Activated gamma-delta T cell treated with Interleukin-2 at 50 U/mL for 16 hours (primary cell): ENCODE results near the gene TEKT5.

Source experiments
- DNase-seq: peaks from one replicate; pipeline ENCODE4 v3.0.0-alpha.2; 2020

TEKT5 gene

DNA sequence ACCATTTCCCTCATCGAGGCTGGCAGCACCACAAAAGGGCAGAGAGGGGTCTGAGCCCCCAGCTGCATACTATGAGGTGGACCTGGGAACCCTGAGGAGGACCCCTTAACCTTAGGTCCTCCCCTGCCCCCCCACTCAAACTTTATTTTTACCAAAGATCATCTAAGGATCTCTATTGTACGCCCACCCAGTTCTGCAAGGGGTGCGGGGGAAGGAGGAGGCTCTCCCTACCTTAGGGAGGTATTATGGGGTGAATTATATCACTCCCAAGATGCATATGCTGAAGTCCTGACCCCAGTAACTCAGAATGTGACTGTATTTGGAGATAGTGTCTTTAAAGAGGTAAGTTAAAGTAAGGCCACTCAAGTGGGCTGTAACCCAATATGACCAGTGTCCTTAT, 87.6 kb downstream of the TEKT5 start:
- no peak for DNase-seq

DNA sequence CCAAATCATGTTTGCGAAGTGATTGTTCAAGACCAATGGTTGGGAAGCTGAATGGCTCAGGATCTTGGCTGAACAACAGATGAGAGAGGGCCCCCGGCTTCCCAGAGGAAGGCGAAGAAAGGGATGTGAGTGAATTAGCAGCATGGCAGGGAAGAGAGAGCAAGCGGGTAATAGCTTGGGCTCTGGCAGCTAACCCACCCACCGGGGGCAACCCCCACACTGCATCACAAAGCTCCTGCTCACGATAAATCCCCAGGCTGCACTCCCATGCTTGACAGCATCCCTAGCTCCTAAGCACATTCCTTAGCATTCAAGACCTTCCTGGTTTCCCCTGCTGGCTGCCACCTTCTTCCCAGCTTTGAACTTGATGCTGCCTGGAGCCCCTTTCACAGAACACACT, 88.1 kb downstream of the TEKT5 start:
- DNase-seq: no peak

DNA sequence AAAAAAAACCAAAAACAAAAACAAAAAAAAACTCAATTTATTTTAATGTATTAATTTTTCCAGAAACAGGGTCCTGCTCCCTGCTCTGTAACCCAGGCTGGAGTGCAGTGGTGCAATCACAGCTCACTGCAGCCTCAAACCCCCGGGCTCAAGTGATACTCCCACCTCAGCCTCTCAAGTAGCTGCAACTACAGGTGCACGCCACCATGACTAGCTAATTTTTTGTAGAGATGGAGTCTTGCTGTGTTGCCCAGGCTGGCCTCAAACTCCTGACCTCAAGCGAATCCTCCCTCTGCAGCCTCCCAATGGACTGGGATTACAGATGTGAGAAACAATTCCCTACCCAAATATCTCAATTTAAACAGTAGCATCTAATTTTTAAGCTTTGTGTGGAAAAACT, 89.1 kb downstream of the TEKT5 start:
- no peak for DNase-seq

DNA sequence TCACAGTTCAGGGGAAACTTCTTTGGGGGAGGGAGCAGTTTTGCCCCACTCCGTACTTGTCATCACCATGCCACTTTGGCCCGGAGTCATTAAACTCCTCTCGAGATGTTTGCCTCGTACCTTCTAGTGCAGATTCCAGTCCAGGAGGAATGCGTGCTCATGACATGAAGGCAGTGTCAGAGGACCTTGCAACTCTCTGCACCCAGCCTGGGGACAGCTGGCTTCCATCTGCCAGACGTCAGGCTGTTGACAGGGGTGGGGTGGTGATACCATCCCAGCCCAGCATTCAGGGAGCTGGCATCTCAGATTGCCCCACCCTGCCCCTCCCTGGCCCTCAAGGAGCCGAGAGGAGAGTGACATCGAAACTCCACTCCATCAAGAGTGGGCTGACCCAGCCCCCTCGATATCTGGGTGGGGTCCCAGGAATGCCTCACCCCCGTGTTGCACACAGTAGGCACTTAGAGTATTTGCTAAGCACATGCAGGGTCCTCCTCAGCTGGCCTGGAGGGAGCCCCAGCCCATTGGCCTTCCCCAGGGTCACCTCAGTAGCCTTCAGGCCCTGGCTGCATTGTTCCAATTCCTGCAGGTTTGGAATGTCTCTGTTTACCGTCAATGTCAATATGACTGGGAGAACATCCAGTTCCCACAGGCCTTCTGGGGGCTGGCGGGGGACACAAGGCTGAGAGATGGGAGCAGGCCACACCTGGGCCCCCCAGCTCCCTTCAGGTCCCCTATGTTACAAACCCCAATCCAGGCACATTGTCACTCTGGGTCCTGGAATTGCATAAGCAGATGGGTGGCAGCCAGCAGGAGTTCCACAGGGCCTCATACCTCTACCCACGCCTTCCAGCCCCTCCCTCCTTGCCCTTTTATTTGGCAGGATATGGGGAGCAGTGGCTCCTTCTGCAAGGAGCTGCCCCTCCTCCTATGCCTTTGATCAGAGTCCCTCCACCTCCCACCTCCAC, 93.0 kb downstream of the TEKT5 start:
- DNase-seq: no peak

DNA sequence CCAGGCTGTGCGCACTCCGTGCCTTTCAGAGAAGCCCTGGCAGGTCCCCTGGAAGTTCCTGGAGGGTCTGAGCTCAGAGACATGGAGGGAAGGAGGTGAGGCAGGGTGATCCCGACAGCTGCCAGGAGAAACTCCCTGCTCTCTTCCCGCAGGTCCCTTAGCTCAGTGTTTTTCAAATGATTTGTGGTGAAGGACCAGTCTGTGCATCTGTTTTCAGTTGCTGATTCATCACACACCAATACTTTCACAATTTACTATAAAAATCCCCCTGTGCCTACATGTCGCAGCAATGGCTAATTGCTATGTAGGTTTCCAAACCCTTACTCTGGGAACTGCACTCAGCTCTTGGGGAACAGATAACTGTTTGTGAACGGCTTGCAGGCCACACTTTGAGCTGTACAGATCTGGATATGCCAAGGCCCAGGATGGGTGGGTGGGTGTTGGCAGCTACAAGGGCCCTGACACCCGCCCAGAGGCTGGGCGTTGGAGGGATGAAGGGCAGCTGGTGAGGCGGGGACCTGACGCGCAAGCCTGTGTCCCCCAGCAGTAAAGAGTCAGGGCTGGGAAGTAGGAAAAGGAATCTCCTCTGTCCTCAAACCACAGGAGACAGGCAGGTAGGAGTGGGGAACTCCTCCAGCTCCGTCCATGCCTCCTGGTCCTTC, 93.8 kb downstream of the TEKT5 start:
- no peak for DNase-seq

DNA sequence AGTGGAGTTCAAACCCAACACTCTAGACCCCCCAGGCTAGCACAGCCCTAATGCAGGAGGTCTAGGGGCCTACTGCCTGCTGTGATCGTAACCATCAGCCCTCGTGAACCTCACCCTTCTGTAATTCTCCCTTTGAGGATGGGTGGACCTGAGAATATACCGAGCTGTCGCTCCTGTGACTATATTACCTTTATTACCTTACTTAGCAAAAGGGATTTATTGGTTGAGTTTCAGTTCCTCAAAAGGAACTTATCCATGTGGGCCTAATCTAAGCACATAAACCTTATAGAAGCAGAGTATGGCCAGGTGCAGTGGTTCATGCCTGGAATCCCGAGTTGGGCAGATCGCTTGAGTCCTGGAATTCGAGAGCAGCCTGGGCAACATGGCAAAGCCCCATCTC, 95.1 kb downstream of the TEKT5 start:
- DNase-seq: no peak

DNA sequence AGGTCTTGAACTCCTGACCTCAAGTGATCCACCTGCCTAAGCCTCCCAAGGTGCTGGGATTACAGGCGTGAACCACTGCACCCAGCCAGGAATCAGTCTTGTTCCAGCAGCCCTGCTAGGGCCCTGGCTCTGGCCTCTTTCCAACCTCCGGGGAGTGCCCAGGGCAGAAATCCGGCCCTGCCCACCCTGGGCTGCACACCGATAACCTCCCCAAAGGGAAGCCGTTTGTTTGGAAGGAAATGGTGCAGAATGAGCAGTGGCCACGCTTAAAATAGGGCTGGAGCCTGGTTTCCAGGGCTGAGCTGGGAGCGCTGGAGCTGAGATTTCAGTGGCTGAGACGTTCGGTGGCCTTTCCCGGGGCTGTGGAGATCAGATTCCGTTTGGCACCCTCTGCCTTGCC, 96.6 kb downstream of the TEKT5 start:
- no peak for DNase-seq

DNA sequence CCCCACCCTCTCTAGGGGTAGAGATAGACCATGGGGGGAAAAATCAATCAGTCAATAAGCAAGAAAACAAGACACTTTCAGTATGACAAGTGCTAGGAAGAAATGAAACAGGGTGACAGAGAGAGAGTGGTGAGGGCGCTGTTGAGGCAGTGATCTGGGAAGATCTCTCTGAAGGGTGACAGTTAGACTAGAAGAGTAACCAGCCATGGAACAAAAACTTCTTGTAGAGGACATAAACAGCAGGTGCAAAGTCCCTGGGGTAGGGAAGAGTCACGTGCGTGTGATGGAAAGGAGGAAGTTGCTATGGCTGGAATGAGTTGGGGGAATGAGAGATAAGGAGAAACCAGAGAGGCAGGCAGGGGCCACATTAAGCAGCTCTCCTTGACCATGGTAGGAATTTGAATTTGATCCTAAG, 97.5 kb downstream of the TEKT5 start:
- no peak for DNase-seq

DNA sequence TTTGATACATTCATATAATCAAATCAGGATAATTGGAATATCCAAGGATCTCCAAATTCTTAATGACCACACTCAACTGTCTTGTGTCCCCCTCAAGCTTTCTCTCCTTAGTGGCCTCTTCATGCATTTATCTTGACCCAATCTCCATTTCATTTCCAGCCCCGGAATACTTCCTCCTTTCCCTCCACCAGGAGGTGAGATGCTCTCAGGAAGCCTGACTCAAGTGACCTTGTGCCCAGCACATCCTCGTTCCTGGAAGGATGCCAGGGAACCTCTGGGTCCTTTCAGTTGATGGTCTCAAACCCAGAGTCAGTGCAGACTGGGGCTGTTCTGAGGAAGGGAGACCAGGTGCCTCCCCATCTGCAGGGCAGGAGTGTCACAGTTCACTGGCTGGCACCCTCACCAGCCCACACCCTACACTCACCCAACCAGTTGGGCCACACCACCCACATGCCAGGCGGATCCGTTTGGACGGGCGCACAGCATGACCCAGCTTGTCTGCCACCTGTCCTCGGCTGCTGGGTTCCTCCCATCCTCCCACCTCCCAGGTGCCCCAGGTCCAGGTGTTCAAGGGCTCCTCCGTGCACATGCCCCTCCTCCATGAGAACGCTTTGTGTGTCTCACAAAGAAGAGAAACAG, 100.3 kb downstream of the TEKT5 start:
- DNase-seq: no peak

DNA sequence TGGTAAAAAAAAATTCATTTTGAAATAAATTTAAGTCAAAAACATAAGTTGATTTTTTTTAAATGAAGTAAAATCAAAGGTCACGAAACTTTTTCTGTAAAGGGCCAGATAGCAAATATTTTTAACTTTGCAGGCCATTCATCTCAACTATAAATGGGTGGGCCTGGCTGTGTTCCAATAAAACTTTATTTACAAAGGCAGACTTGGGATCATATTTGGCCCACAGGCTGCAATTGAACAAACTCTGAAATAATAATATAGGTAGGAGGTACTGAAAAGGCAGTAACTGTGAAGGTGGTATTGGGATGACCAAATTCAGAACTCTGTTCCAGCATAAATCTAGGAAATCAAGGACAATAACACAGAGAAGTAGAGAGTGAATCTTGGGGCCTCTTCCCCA, 102.1 kb downstream of the TEKT5 start:
- DNase-seq: no peak

DNA sequence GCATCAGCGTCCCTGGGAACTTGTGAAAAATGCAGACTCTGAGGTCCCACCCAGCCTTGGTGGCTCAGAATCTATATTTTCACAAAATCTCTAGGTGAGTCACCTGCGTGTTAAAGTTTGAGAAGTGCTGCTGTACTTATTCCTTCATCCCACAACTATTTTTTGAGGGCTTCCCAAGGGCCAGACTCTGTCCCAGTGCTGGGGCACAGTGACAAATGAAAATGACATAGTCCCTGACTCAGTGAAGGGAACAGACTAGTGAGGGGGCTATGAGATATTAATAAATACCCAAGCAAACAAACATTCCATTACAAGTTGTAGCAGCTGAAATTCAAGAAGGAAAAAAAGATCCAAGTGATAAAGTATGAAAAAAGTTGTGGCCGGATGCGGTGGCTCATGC, 104.4 kb downstream of the TEKT5 start:
- DNase-seq: no peak

DNA sequence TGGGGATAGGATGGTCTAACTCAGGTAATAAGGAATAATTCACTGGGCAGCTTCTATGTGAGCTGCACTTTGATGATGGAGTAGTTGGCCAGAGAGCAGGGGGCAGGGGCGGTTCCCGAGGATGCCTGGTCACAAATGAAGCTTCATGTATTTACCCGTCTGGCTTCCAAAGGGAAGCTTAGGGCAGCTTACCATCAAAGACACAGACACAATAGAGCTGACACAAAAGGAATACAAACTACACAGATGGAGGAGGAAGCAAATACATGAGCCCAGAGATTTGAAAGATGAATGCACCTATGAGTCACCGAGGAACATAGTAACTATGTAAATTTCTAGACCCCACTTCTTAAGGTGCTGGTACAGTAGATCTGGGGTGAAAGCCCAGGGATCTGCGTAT, 105.6 kb downstream of the TEKT5 start:
- no peak for DNase-seq

DNA sequence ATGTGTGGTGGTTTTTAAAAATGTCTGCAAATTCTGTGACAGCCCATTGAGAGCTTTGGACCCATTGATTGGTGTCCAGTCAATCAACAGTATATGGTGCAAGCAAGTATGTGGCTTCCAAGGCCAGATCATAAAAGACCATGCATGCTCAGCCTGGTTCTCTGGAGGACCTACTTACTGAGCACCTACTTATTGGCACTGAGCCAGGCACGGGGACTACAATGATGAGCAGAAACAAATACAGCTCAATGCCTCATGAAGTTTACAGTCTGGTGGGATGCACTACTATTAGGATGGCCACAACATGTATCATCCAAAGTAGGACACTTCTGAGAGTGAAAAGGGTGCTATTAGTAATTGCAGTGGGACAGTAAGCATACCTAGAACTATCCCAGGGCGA, 107.1 kb downstream of the TEKT5 start:
- no peak for DNase-seq

DNA sequence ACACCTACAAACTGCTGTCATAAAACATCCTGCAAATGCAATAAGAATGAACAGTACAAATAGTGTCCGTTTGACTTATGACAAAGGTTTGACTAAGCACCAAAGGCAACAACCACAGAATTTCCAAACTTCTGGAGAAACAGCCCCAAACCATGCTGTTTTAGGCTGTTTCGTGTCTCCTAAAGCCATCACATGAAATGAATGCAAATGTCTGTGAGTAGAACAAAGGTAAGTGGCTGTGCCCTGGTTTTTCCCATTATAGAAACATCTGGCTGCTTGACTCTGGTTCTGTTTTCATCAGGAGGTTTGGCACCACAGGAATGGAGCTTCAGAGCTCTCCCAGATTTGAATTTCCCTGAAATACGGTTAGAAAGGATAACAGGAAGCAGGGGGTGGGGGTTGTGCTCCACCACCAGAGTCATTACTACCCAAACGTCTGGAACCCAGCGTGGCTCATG, 109.7 kb downstream of the TEKT5 start:
- no peak for DNase-seq

DNA sequence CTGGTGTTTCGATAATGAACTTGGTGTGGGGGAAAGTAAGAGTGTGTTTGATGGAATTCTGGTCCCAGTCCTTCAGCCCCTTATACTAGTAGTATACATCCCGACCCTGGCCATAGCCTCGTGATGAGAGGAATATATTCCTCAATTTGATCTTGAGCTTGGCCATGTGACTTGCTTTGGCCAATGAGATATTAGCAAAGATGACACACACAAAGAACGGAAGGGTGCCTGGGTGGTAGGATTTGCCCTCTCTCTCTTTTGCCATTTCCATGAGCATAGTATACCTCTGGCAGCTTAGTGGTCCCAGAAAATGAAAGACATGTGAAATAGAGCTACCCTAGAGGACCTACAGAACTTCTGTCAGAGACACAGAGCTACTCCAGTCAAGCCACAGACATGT, 111.5 kb downstream of the TEKT5 start:
- DNase-seq: no peak

DNA sequence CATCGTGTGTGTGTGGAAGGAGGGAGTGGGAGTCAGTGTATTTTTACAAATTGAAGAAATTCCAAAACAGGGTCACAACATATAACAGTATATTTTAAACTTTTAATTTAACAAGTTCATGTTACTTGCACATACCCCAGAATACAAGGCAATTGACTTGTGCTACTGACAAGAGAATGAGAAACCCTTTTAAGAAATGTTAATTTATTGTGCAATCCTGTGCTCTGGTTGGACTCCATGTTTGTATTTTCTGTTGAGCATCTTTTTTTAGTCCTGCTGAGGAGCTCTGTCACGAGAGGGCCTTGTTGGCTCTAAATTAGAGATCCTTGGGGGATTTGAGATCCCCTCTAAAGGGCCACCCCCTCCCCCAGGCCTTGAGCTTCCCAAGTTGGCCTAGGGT, 113.2 kb downstream of the TEKT5 start:
- no peak for DNase-seq

DNA sequence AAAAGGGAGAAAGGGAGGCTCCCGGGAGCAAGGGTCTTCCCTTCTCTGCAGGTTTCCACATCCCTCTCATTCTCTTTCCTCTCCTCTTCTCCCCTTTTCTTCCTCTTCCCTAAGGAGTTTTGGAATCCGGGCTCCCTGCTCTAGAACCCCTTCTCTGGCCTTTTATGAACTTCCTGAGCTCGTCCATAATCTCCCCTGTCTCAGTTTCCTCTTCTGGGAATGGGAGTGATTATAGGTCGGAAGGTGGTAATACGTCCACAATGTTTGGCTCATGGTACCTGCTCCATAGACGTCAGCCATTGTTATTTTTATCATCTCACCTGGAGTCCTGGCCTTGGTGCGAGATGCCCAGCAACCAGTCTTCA, 113.9 kb downstream of the TEKT5 start:
- DNase-seq: no peak

DNA sequence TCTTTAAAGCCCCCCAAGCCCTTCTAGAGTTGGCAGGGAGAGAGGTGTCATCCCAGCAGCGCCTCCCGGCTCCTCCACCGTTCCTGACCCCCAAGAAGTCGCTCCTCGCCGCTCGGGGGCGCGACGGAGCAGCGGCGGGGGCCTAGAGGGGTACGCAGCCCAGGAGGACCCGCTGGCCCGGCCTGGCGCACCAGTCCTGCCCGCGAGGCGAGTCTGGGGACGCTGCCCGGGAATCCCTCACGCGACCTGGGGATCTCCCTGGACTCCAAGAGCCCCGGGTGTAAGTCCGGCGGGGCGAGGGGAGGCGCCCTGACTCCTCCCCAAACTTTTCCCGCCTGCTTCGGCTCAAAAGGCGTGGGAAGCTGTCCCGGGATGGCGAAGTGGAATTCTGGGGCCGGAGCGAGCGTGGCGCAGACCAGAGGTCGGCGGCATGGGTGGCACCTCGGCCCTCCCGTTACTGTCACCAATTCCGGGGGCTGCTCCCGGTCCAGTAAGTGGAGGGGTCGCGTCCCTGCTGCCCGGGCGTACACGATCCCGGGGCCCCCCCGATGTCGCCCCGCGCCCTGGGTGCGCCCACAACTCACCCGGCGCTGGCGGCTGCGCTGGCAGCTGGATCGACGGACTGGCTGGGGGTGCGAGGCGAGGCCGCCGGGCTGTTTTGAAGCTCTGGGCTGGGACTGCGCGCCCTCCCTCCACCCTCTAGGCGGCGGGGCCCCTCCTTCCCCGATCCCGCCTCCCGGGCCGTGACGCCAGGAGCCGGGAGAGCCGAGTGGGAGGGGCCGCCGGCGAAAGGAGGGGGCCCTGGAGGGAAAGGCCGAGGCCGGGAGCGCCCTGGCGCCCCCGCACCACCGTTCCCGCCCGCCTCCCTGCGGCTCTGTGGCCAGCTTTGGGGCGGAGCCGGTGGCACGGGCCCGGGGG, 114.5 kb downstream of the TEKT5 start, which contains the start of gene EMP2:
TSS of gene EMP2 (minus strand) at position 634 of the 918 bp plus-strand sequence. CDS start 32,981 bp downstream, outside the sequence.
- DNase-seq: no peak

DNA sequence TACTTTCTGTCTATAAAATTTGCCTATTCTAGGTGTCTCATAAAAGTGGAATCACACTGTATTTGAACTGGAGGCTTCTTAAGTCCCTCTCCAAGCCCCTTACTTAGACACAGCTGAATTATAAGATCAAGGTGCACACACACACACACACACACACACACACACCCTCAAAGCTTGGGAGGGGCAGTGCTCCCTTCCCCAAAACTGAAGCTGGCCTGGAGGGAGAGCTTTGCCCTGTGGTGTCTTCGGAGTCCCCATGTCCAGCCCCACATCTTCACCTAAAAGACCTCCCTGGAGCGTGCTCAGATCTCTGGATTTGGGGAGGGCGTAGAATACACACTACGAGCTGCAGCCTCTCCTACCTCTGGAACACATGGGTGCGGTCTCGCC, 115.2 kb downstream of the TEKT5 start:
- no peak for DNase-seq

DNA sequence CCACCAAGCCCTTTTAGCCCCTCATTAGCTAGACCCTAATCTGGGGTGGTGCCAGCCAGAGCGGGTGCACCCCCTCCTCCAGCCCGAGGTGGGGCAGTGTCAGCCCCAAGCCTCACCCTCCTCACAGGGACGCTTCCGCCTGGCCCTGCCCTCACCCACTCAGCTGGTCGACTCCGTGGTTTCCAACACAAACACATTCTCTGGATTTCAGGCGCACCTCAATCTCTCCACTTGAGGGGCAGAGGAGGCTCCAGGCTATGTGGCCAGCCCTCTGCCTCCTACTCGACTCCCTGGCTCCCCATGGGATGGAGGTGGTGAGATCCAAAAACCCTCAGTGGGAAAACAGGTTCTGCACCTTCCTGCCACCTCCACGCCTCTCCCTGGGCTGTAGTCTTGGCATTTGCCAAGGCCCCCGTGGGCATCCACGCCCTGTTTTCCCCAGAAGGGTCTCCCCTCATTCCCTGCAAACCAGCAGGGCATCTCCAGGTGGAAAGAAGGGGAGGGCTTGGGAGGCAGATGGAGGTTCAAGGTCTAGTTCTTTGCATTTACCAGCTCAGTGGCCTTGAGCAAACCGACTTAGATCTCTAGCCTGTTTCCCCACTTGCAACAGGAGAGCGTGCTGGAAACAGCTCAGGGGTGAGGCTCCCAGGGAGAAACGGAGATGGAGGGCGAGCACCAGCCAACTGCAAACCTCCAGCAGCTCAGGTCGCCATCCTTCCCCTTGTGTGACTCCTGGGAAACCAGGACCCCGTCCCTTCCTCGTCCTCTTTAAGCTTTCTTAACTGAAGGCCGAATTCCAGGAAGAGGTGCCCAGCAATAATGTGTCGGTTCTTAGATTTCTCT, 116.0 kb downstream of the TEKT5 start:
- no peak for DNase-seq
